Endodermal cell (in vitro differentiated cells): ENCODE results near the gene RIMS3. TPM values are rescaled to one million over a fixed set of nuclear protein-coding genes. Genes with fewer than 3 reads are reported as not detected.
A peak's percentile ranks its signal among the peaks of the same experiment; 100 is the strongest.

ENCODE experiments used
- DNase-seq: peaks from one replicate; pipeline ENCODE4 v3.0.0-alpha.2; 2017
- H3K27ac ChIP-seq: 2 replicates; pipeline ENCODE4 v1.5.1; 2013; ENCODE audit warnings: mild to moderate bottlenecking, low read depth, low read length, moderate library complexity
- H3K27me3 ChIP-seq: 2 replicates; pipeline ENCODE4 v1.6.1; 2013; ENCODE audit warnings: mild to moderate bottlenecking, low read length, moderate library complexity; ENCODE audit not compliant: insufficient read depth, control insufficient read depth, poor library complexity, severe bottlenecking
- H3K36me3 ChIP-seq: 2 replicates; pipeline ENCODE4 v1.7.0; 2013; ENCODE audit warnings: mild to moderate bottlenecking, low read length, moderate library complexity; ENCODE audit not compliant: control insufficient read depth, insufficient read depth
- H3K4me1 ChIP-seq: one replicate; pipeline ENCODE4 v1.7.0; 2013; ENCODE audit warnings: low read length; ENCODE audit not compliant: control insufficient read depth, insufficient read depth
- H3K4me3 ChIP-seq: 2 replicates; pipeline ENCODE4 v1.5.1; 2013; ENCODE audit warnings: mild to moderate bottlenecking, low read length, moderate library complexity
- H3K9ac ChIP-seq: 2 replicates; pipeline ENCODE4 v1.6.1; 2013; ENCODE audit warnings: mild to moderate bottlenecking, low read length, moderate library complexity; ENCODE audit not compliant: poor library complexity, severe bottlenecking; ENCODE audit errors: extremely low read depth
- H3K9me3 ChIP-seq: 2 replicates; pipeline ENCODE4 v1.6.1; 2013; ENCODE audit warnings: mild to moderate bottlenecking, low read length, moderate library complexity; ENCODE audit not compliant: control insufficient read depth
- H3K27ac Mint-ChIP-seq: 2 replicates; pipeline ENCODE4 v1.8.0; 2020; ENCODE audit warnings: mixed read lengths
- H3K27me3 Mint-ChIP-seq: 2 replicates; pipeline ENCODE4 v1.8.0; 2021; ENCODE audit warnings: mild to moderate bottlenecking, mixed read lengths; ENCODE audit not compliant: insufficient read depth
- H3K36me3 Mint-ChIP-seq: 2 replicates; pipeline ENCODE4 v1.8.0; 2020; ENCODE audit warnings: low read depth, mixed read lengths
- H3K4me1 Mint-ChIP-seq: 2 replicates; pipeline ENCODE4 v1.8.0; 2020; ENCODE audit warnings: mixed read lengths
- H3K4me3 Mint-ChIP-seq: 2 replicates; pipeline ENCODE4 v1.8.0; 2020; ENCODE audit warnings: mild to moderate bottlenecking, moderate library complexity, mixed read lengths
- H3K9me3 Mint-ChIP-seq: 2 replicates; pipeline ENCODE4 v1.8.0; 2020; ENCODE audit warnings: mild to moderate bottlenecking, mixed read lengths
- WGBS, 2 experiments: methylation state at CpG; one replicate each; pipeline versions ENCODE4 v1.1.5 to v1.1.7; 2013; ENCODE audit warnings: missing lambda C conversion rate in 2 of 2, mixed read lengths in 1 of 2; ENCODE audit not compliant: insufficient coverage in 1 of 2, insufficient read length in 1 of 2; 5-methylcytosine and 5-hydroxymethylcytosine counted together
- total RNA-seq, 2 donors: library from RNA; stranded (reverse); fragmentation: NEBNext Ultra II Directional in 1 of 2; extraction: Animal tissue kit (Norgen Biotek cat#: 25700) in 1 of 2; gene quantifications; 2 replicates in 1 of 2; 3 replicates in 1 of 2; pipeline ENCODE4 v1.2.1, GENCODE V29; 2021
- TF ChIP-seq, protein P1 (sequence below): fragments of 200-600 bp; sonication (generic); conservative IDR thresholded peaks from 2 replicates; pipeline ENCODE4 v1.5.0; 2021; ENCODE audit warnings: antibody characterized with exemption, mild to moderate bottlenecking

RIMS3 gene
- total RNA-seq, 2 donors from 2014 or later = 8.0 to 12.0 TPM

DNA sequence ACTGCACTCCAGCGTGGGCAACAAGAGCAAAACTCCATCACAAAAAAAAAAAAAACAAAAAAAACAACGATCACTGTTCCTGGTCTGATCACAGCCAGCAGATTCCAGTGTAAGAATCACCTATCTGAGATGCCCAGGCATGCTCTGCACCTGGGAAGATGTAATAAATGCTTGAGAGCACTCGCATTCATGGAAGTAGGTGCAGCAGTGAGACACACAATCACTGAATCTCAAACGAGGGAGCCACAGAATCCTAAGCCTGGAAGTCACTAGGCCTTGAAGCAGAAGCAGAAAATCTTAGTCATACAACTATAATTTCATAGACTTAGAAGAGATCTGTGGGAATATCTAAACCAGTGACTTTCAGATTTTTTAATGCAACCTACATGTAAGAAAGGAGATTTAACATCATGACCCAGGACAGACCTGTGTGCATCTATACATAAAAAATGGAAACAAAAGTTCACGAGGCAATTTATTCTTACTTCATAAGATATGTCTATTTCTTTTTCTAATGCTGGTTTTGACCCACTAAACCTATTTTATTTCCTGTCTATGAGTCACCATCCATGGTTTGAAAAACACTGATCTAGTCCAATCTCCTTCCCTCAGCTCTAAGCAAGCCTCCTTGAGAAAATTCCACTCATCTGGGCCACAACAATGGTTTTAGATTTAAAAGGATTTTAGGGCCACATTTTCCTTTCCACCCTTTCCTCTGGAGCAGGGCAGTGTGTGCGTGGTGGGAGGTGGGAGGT is 30.4 kb downstream of the RIMS3 start:
- no peak for DNase-seq
- H3K4me3 Mint-ChIP-seq = no peak overlapping the region
- H3K4me1 ChIP-seq = no peaks in the 10 kb centered on the region
- H3K27ac Mint-ChIP-seq = no peak overlapping the region
- WGBS, 2 experiments = 90% methylated on average over 2 to 6 of the region's 6 CpGs
- H3K9ac ChIP-seq = no peak overlapping the region
- H3K27me3 Mint-ChIP-seq = no peaks in the 10 kb centered on the region
- H3K27ac ChIP-seq = no peak overlapping the region
- TF ChIP-seq, protein P1, sequence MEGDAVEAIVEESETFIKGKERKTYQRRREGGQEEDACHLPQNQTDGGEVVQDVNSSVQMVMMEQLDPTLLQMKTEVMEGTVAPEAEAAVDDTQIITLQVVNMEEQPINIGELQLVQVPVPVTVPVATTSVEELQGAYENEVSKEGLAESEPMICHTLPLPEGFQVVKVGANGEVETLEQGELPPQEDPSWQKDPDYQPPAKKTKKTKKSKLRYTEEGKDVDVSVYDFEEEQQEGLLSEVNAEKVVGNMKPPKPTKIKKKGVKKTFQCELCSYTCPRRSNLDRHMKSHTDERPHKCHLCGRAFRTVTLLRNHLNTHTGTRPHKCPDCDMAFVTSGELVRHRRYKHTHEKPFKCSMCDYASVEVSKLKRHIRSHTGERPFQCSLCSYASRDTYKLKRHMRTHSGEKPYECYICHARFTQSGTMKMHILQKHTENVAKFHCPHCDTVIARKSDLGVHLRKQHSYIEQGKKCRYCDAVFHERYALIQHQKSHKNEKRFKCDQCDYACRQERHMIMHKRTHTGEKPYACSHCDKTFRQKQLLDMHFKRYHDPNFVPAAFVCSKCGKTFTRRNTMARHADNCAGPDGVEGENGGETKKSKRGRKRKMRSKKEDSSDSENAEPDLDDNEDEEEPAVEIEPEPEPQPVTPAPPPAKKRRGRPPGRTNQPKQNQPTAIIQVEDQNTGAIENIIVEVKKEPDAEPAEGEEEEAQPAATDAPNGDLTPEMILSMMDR = no peak
- no peaks in the 10 kb centered on the region for H3K9me3 ChIP-seq
- H3K27me3 ChIP-seq = no peaks in the 10 kb centered on the region
- H3K9me3 Mint-ChIP-seq = no peaks in the 10 kb centered on the region
- H3K36me3 Mint-ChIP-seq = no peaks in the 10 kb centered on the region
- H3K4me1 Mint-ChIP-seq = no peaks in the 10 kb centered on the region
- H3K36me3 ChIP-seq = no peaks in the 10 kb centered on the region
- H3K4me3 ChIP-seq = no peak overlapping the region

DNA sequence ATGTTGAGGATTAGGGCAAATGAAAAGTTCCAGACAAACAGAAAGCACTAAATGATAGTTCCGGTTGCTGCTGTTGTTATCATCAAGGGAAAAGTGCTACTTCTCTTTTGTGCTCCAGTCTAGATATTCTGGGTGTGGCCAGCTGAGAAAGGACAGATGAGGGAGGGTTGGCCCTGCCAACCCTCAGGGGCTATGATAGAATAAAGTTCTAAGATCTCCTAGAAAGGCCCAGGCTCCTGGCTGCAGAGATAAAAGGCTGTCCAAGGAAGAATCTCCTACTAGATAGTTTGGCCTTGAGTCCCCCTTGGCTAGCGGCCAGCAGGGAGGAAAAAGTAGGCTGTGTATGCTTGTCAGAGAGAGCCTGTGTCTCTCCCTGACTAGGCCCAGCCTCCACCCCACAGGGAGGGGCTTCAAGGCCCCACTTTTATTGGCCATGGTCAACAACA is 31.5 kb downstream of the RIMS3 start:
- no peak overlapping the region for H3K4me3 ChIP-seq
- H3K4me1 ChIP-seq = no peaks in the 10 kb centered on the region
- H3K36me3 ChIP-seq = no peaks in the 10 kb centered on the region
- no peak overlapping the region for H3K27ac ChIP-seq
- no peaks in the 10 kb centered on the region for H3K27me3 ChIP-seq
- DNase-seq = peak; percentile 26
- H3K4me3 Mint-ChIP-seq = no peak overlapping the region
- no peaks in the 10 kb centered on the region for H3K9me3 Mint-ChIP-seq
- no peaks in the 10 kb centered on the region for H3K9me3 ChIP-seq
- H3K9ac ChIP-seq = no peak overlapping the region
- H3K36me3 Mint-ChIP-seq = no peaks in the 10 kb centered on the region
- 85 to 96% methylated on average over 2 of the region's 2 CpGs for WGBS, 2 experiments
- H3K27ac Mint-ChIP-seq = no peak overlapping the region
- H3K27me3 Mint-ChIP-seq = no peaks in the 10 kb centered on the region
- TF ChIP-seq, protein P1 = no peak
- no peaks in the 10 kb centered on the region for H3K4me1 Mint-ChIP-seq

DNA sequence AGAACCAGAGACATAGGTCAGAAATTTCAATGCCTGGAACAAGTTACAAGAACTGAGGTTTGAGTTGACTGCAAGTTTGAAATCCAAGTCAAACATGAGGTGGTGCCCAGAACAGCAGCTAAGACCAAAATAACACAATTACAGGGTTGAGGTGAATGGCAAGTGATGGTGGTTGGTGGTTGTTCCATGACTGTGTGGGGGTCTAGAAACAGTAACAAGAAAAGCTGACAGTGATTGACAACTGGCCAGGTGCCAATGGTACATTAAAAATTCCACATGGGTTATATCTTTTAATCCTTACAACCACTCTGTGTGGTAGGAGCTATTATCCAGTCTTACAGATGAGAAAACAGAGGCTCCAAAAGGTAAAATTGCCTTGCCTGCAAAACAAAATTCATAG is 32.0 kb downstream of the RIMS3 start:
- Histone ChIP-seq H3K27ac (no peak overlapping the region), H3K36me3 (no peaks in the 10 kb centered on the region), H3K4me1 (no peaks in the 10 kb centered on the region), H3K4me3 (no peak overlapping the region), H3K27me3 (no peaks in the 10 kb centered on the region), H3K9me3 (no peaks in the 10 kb centered on the region), H3K9ac (no peak overlapping the region)
- H3K27me3 Mint-ChIP-seq = no peaks in the 10 kb centered on the region
- DNase-seq = no peak
- TF ChIP-seq, protein P1 = no peak
- no peak overlapping the region for H3K4me3 Mint-ChIP-seq
- no peak overlapping the region for H3K27ac Mint-ChIP-seq
- no peaks in the 10 kb centered on the region for H3K9me3 Mint-ChIP-seq
- H3K4me1 Mint-ChIP-seq = no peaks in the 10 kb centered on the region
- H3K36me3 Mint-ChIP-seq = no peaks in the 10 kb centered on the region
